Neural progenitor cell (in vitro differentiated cells): ENCODE data around the gene GRIP1.

Experiments
- EZH2 ChIP-seq: fragments of 200-600 bp; sonication (generic); IDR thresholded peaks from 2 replicates; pipeline ENCODE4 v1.6.1; 2017; ENCODE audit warnings: antibody characterized with exemption, mild to moderate bottlenecking, moderate library complexity
- EZH2phosphoT487 ChIP-seq: fragments of 200-600 bp; sonication (generic); IDR thresholded peaks from 2 replicates; pipeline ENCODE4 v1.6.1; 2017; ENCODE audit warnings: antibody characterized with exemption
- TF ChIP-seq, protein P1 (sequence below): fragments of 200-600 bp; sonication (generic); IDR thresholded peaks from 2 replicates; pipeline ENCODE4 v1.5.1; 2017; ENCODE audit warnings: antibody characterized with exemption, mild to moderate bottlenecking

DNA sequence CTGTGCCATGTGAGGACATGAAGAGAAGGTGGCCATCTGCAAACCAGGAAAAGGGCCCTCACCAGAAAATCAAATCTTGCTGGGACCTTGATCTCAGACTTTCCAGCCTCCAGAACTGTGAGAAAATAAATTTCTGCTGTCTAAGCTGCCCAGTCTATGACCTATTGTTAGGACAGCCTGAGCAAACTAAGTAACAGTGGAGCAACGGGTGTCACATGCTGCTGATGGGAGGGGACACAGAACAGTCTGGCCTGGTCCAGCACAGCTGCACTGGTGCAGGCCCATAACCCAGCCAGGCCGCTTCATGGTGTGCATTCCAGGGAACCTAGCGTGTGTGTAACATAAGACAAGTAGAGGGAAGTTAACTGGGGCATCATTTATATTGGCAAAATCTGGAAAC, 42.1 kb downstream of the GRIP1 start:
- TF ChIP-seq, protein P1, sequence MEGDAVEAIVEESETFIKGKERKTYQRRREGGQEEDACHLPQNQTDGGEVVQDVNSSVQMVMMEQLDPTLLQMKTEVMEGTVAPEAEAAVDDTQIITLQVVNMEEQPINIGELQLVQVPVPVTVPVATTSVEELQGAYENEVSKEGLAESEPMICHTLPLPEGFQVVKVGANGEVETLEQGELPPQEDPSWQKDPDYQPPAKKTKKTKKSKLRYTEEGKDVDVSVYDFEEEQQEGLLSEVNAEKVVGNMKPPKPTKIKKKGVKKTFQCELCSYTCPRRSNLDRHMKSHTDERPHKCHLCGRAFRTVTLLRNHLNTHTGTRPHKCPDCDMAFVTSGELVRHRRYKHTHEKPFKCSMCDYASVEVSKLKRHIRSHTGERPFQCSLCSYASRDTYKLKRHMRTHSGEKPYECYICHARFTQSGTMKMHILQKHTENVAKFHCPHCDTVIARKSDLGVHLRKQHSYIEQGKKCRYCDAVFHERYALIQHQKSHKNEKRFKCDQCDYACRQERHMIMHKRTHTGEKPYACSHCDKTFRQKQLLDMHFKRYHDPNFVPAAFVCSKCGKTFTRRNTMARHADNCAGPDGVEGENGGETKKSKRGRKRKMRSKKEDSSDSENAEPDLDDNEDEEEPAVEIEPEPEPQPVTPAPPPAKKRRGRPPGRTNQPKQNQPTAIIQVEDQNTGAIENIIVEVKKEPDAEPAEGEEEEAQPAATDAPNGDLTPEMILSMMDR, result no peak
- TF ChIP-seq EZH2phosphoT487 (no peak), EZH2 (no peak)
